GM12878 (cell line): ENCODE data around the gene RNASE13. TPM values are rescaled to one million over a fixed set of nuclear protein-coding genes. Genes with fewer than 3 reads are reported as not detected.
"Not testable (repeated sequence)": the region's sequence is repeated elsewhere in the genome, so short reads cannot be mapped to it uniquely, and the experiment has no call there.

ENCODE experiments used
- ATAC-seq: fragments of 200-7000 bp; cut with Tn5 transposase; 3 replicates; pipeline ENCODE4 v1.9.1; 2020; ENCODE audit warnings: mild to moderate bottlenecking, moderate library complexity
- BruUV-seq: library from RNA; stranded (reverse); fragments of 400-500 nt; replicated peaks from 2 replicates; lab custom pipeline; 2021; lab: Mats Ljungman, UMichigan
- CTCF ChIA-PET: fragments of 300-600 bp; sonication (Branson Sonifier 250); formaldehyde crosslinking; extraction: SDS; loops from one replicate; lab custom pipeline; 2021; ENCODE audit warnings: inconsistent platforms; lab: Yijun Ruan, JAX
- POLR2A ChIA-PET: fragments of 350-600 bp; formaldehyde crosslinking; extraction: SDS; loops from one replicate; lab custom pipeline; 2021; ENCODE audit warnings: inconsistent platforms; lab: Charles Lee
- RAD21 ChIA-PET: fragments of 300-600 bp; sonication (Branson Sonifier 250); formaldehyde crosslinking; loops from one replicate; lab custom pipeline; 2023; ENCODE audit warnings: antibody characterized with exemption; ENCODE audit not compliant: unreplicated experiment; lab: Charles Lee
- SMC1A ChIA-PET: fragments of 300-600 bp; sonication (Branson Sonifier 250); formaldehyde crosslinking; loops from one replicate; lab custom pipeline; 2023; ENCODE audit not compliant: unreplicated experiment, uncharacterized antibody; lab: Charles Lee
- DNase-seq: peaks from one replicate; pipeline ENCODE4 v3.0.0-alpha.2; 2011; ENCODE audit warnings: low read depth, low spot score
- FAIRE-seq: peaks from 3 replicates; lab custom pipeline; 2011; peaks lifted over from hg19 to GRCh38; lab: Jason Lieb, UNC
- H2AFZ ChIP-seq: 2 replicates; pipeline ENCODE4 v1.6.0; 2011; ENCODE audit warnings: low read depth, low read length, control low read depth; ENCODE audit not compliant: control insufficient read depth
- H3K27ac ChIP-seq: 2 replicates; pipeline ENCODE4 v1.5.1; 2011; ENCODE audit warnings: control low read depth; ENCODE audit not compliant: control insufficient read depth, insufficient read depth
- H3K27me3 ChIP-seq, 2 experiments: replicated peaks in 1 of 2; 2 replicates each; pipeline versions ENCODE4 v1.6.0 to v1.6.1; 2011; ENCODE audit warnings: low read length in 1 of 2; ENCODE audit not compliant: control insufficient read depth in 2 of 2, insufficient read depth in 2 of 2
- H3K36me3 ChIP-seq, 2 experiments: 2 replicates each; pipeline ENCODE4 v1.5.1; 2011; ENCODE audit warnings: low read length in 1 of 2; ENCODE audit not compliant: control insufficient read depth in 2 of 2, insufficient read depth in 2 of 2
- H3K4me1 ChIP-seq: 2 replicates; pipeline ENCODE4 v1.6.1; 2011; ENCODE audit warnings: mild to moderate bottlenecking, low read length, moderate library complexity, mixed read lengths; ENCODE audit not compliant: control insufficient read depth, insufficient read depth
- H3K4me2 ChIP-seq: 2 replicates; pipeline ENCODE4 v1.6.0; 2011; ENCODE audit warnings: control low read depth; ENCODE audit not compliant: control insufficient read depth, insufficient read depth
- H3K4me3 ChIP-seq: fragments of 200-600 bp; sonication (generic); 2 replicates; pipeline ENCODE4 v1.5.1; 2016
- H3K79me2 ChIP-seq: 2 replicates; pipeline ENCODE4 v1.6.0; 2011; ENCODE audit warnings: low read length; ENCODE audit not compliant: control insufficient read depth, insufficient read depth
- H3K9ac ChIP-seq: 2 replicates; pipeline ENCODE4 v1.8.0; 2011; ENCODE audit warnings: low read length, control low read depth, mixed read lengths; ENCODE audit not compliant: control insufficient read depth, insufficient read depth
- H3K9me3 ChIP-seq: replicated peaks from 3 replicates; pipeline ENCODE4 v1.5.1; 2011; ENCODE audit warnings: mild to moderate bottlenecking, low read length; ENCODE audit not compliant: control insufficient read depth, insufficient read depth
- H4K20me1 ChIP-seq: 2 replicates; pipeline ENCODE4 v1.6.0; 2011; ENCODE audit not compliant: control insufficient read depth, insufficient read depth
- JUNB ChIP-seq: IDR thresholded peaks from 2 replicates; pipeline ENCODE4 v1.6.1; 2016; ENCODE audit warnings: antibody characterized with exemption, mild to moderate bottlenecking
- NFYB ChIP-seq: IDR thresholded peaks from 2 replicates; pipeline ENCODE4 v1.6.1; 2011; ENCODE audit warnings: low read depth, mild to moderate bottlenecking, low read length, improper control_type of control experiment, moderate library complexity; ENCODE audit not compliant: insufficient read depth
- NRF1 ChIP-seq: conservative IDR thresholded peaks from 2 replicates; pipeline ENCODE4 v1.6.1; 2011; ENCODE audit warnings: mild to moderate bottlenecking, low read depth, low read length, improper control_type of control experiment
- SIX5 ChIP-seq: IDR thresholded peaks from 2 replicates; pipeline ENCODE4 v1.6.1; 2011; ENCODE audit warnings: mild to moderate bottlenecking, low read depth, low read length, moderate library complexity; ENCODE audit not compliant: severe bottlenecking
- ZBTB40 ChIP-seq: fragments of 450-650 bp; IDR thresholded peaks from 2 replicates; pipeline ENCODE4 v1.6.1; 2016; ENCODE audit warnings: mild to moderate bottlenecking, moderate library complexity, borderline replicate concordance
- WGBS: methylation state at CpG from one replicate; pipeline ENCODE4 v1.1.6; 2016; ENCODE audit warnings: low lambda C conversion rate; ENCODE audit not compliant: insufficient replicate concordance, insufficient coverage; ENCODE audit errors: missing lambda C conversion rate; 5-methylcytosine and 5-hydroxymethylcytosine counted together
- in situ Hi-C: fragments of 300-500 bp; cut with MboI; formaldehyde crosslinking; loops from 9 replicates; pipeline ENCODE4 v1.14.3; 2018; ENCODE audit warnings: mixed read lengths
- intact Hi-C: fragments of 100-400 bp; cut with micrococcal nuclease; formaldehyde crosslinking; loops from one replicate; pipeline ENCODE4 v1.14.2; 2022; ENCODE audit not compliant: unreplicated experiment
- polyA plus RNA-seq, 11 experiments: library from polyadenylated mRNA; depleted of rRNA in 4 of 11; unstranded in 6 of 11; stranded (reverse) in 5 of 11; fragments of >200 nt; fragmentation: Nextera tagmentation in 4 of 11; fragmentation: Illumina TruSeq in 1 of 11; extraction: Ambion mirVana in 4 of 11; extraction: Trizol in 1 of 11; gene quantifications; 1 replicate in 1 of 11; 2 replicates in 10 of 11; pipeline versions ENCODE4 v1.2.1 to v1.2.3, GENCODE V29; 2011 to 2016; ENCODE audit warnings: inconsistent platforms in 2 of 11, missing spikeins in 2 of 11, low read depth in 1 of 11
- total RNA-seq, 4 experiments: library from RNA; depleted of rRNA in 3 of 4; stranded (reverse); fragments of >200 nt in 3 of 4; fragmentation: Illumina TruSeq in 1 of 4; extraction: Trizol in 1 of 4; gene quantifications; 2 replicates each; pipeline versions ENCODE4 v1.2.1 to v1.2.3, GENCODE V29; 2013 to 2021
- TF ChIP-seq, protein P1 (sequence below): IDR thresholded peaks from 2 replicates; pipeline ENCODE4 v1.6.1; 2012; ENCODE audit warnings: mild to moderate bottlenecking, low read depth, low read length

Gene RNASE13
- total and polyA plus RNA-seq, 10 of the 15 experiments (the other 5 are each of a cell fraction or from before 2014, with no cell fraction given), result not detected

DNA sequence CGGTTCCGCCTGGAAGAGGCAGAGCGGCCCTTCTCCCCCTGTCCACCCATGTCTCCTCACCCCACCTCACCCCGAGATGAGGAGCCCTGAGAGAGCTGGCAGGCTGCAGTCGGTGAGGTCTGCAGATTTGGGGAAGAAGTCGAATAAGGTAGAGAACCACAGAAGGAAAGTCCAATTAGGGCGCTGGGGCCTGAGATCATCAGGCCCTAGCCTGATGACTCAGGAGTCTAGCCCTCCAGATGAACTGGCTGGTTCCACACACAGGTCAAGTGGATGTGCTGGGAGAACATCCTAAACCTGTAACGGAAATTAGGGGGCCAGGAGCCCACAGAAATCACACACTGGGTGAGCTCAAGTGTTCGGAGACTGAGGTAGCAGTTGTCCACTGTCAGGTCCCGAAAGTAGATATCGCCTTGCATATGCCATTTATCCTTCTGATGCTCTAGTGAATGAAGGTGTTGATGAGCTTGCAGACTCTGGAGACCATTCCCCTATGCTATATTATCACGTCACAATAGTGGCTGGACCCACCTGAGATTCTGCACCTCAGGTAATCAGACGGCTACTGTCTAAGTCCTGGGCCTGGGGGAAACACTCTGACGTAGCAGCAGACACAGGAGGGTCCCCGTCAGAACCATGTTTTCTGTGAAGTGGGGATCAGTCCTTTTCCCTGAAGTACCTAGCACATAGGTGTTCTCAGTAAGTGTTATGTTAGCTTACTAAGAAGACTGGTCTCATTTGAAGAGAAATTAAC lies 45.7 kb downstream of the RNASE13 start (continued):
- TF ChIP-seq, protein P1, sequence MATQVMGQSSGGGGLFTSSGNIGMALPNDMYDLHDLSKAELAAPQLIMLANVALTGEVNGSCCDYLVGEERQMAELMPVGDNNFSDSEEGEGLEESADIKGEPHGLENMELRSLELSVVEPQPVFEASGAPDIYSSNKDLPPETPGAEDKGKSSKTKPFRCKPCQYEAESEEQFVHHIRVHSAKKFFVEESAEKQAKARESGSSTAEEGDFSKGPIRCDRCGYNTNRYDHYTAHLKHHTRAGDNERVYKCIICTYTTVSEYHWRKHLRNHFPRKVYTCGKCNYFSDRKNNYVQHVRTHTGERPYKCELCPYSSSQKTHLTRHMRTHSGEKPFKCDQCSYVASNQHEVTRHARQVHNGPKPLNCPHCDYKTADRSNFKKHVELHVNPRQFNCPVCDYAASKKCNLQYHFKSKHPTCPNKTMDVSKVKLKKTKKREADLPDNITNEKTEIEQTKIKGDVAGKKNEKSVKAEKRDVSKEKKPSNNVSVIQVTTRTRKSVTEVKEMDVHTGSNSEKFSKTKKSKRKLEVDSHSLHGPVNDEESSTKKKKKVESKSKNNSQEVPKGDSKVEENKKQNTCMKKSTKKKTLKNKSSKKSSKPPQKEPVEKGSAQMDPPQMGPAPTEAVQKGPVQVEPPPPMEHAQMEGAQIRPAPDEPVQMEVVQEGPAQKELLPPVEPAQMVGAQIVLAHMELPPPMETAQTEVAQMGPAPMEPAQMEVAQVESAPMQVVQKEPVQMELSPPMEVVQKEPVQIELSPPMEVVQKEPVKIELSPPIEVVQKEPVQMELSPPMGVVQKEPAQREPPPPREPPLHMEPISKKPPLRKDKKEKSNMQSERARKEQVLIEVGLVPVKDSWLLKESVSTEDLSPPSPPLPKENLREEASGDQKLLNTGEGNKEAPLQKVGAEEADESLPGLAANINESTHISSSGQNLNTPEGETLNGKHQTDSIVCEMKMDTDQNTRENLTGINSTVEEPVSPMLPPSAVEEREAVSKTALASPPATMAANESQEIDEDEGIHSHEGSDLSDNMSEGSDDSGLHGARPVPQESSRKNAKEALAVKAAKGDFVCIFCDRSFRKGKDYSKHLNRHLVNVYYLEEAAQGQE, result no peak
- TF ChIP-seq NRF1 (no peak), SIX5 (no peak)

GRCh38 chr14:20986811-20987210 lies 47.8 kb downstream of the RNASE13 start:
- no peaks in the 10 kb centered on the region for H3K36me3 ChIP-seq
- WGBS, result 0% methylated on average over 2 of the region's 2 CpGs
- ChIA-PET CTCF (no interaction called here), POLR2A (no interaction called here), RAD21 (no interaction called here), SMC1A (no interaction called here)
- no peaks in the 10 kb centered on the region for H3K9me3 ChIP-seq
- DNase-seq (no peak), ATAC-seq (no peak), FAIRE-seq (no peak)
- no peak overlapping the region for H3K9ac ChIP-seq
- no peak overlapping the region for H3K27ac ChIP-seq
- no peak overlapping the region for H3K4me3 ChIP-seq
- BruUV-seq, result no TSS peak
- no peaks in the 10 kb centered on the region for H3K27me3 ChIP-seq
- no peak overlapping the region for H2AFZ ChIP-seq
- peaks cover 5% of the 10 kb centered on the region for H3K4me1 ChIP-seq
- intact Hi-C loops, result no loop called here
- H3K4me2 ChIP-seq, result no peak overlapping the region
- H3K79me2 ChIP-seq, result peaks cover 16% of the 10 kb centered on the region
- in situ Hi-C loops, result no loop called here
- no peaks in the 10 kb centered on the region for H4K20me1 ChIP-seq
- TF ChIP-seq NFYB (no peak), ZBTB40 (no peak), JUNB (no peak)

DNA sequence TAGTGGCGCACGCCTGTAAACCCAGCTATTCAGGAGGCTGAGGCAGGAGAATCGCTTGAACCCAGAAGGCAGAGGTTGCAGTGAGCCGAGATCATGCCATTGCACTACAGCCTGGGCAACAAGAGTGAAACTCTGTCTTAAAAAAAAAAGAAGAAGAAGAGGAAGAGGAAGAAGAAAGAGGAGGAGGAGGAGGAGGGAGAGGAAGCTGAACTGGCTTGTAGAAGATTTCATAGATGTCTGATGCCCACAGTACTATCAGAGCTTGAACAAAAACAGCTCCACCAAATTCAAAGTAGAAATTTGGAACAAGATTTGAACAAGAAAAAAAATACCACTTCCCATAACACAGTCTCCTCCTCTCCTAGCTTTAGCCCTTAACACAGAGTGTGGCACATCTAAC lies 49.0 kb downstream of the RNASE13 start:
- in situ Hi-C loops, intact Hi-C loops, H3K4me2 ChIP-seq, H3K4me1 ChIP-seq, H3K4me3 ChIP-seq, H3K79me2 ChIP-seq, ATAC-seq, DNase-seq, SMC1A ChIA-PET, H3K9me3 ChIP-seq, POLR2A ChIA-PET, H3K9ac ChIP-seq, FAIRE-seq, H4K20me1 ChIP-seq, BruUV-seq, H3K36me3 ChIP-seq, H3K27ac ChIP-seq, H3K27me3 ChIP-seq, RAD21 ChIA-PET, H2AFZ ChIP-seq: not testable (repeated sequence)
- WGBS, result 69% methylated on average over 4 of the region's 4 CpGs
- CTCF ChIA-PET, result interaction anchor here (0.9 to 1.2 kb wide), 2 partner anchors 14 to 20 kb away, joined by 3 to 5 read pairs; no protein-coding TSS in a partner anchor
